Transverse colon (tissue), 4 donors: Measurements from ENCODE around the gene CDK17.

Experiments used
- CTCF ChIP-seq, 5 experiments: fragments of 200-600 bp in 3 of 5; fragments of 450-650 bp in 2 of 5; sonication (generic) in 3 of 5; IDR thresholded peaks; 1 replicate in 2 of 5; 2 replicates in 3 of 5; pipeline ENCODE4 v1.5.1; 2016 to 2017; ENCODE audit warnings: antibody characterized with exemption in 5 of 5, inconsistent platforms in 3 of 5, mild to moderate bottlenecking in 2 of 5, moderate library complexity in 1 of 5
- POLR2A ChIP-seq: fragments of 450-650 bp; IDR thresholded peaks from one replicate; pipeline ENCODE4 v1.6.1; 2016; ENCODE audit warnings: antibody characterized with exemption, mild to moderate bottlenecking, moderate library complexity
- POLR2AphosphoS5 ChIP-seq, 3 donors: sonication (generic); formaldehyde crosslinking; IDR thresholded peaks; one replicate each; pipeline ENCODE4 v1.6.1; 2016; ENCODE audit warnings: antibody characterized with exemption in 3 of 3

DNA sequence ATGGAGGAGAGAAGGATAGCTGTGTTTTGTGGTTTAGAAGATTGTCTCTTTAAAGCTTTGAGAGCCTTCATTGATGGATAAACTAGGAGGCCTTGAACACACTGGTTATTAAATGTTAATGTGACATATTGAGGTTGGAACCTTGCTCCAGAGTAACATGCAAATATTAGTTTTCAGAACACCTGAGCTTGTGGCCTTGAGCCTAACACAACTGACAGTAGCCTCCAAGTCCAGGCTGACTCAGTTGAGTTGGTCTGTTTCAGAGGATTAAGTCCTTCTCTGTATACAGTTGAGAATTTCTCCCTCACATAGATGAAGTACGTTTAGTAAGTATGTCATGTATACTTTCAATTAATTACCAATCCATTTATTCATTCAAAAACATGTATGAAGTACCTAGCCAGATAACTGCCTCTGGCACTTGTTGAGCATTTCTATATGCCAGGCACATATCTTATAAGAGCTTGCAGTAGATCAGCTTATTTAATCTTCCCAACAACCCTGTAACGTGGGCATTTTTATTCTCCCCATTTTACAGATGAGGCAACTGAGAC lies 142.6 kb downstream of the CDK17 start:
- TF ChIP-seq POLR2AphosphoS5 (IDR thresholded peaks at IDR 0.05) (no peak), CTCF (IDR thresholded peaks at IDR 0.05) (no peak), POLR2A (no peak)
